ENCODE data around the gene TNKS2.

TNKS2 gene

DNA sequence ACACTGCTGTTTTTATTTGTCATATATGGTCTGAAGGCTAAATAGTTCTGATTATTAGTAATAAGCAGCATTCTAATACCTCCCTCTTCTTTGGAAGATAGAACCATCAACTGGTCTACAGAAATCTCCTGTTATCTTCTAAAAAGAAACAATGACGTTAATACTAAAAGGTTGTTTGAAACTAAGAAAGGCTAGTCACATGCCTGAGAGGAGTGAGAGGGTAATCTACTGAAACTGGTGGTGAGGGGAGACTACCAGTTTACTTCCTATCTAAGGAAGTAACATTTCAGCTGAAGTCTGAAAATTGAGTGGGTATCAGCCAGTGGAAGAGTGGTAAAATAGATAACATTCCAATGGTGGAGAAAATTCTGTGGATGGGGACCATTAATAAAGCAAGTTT, 62.7 kb downstream of the TNKS2 start:
- H2BK12ac ChIP-seq (ENCODE audit: low read length in 2 of 2): no peak overlapping the region
- no peak overlapping the region for H2BK15ac ChIP-seq (ENCODE audit: low read depth, poor library complexity, severe bottlenecking)
- WGBS: 100% methylated on average over 1 of the region's 1 CpG
- H2BK120ac ChIP-seq (ENCODE audit: low read depth, low read length): no peak overlapping the region
- H3K9me3 ChIP-seq (ENCODE audit: control insufficient read depth, low read length): no peaks in the 10 kb centered on the region
- H4K91ac ChIP-seq (ENCODE audit: low read length): no peak overlapping the region
- H3K4ac ChIP-seq (ENCODE audit: low read depth in 1 of 2, low read length in 2 of 2): no peak overlapping the region
- H4K8ac ChIP-seq (ENCODE audit: low read length): no peak overlapping the region
- H3K9ac ChIP-seq (ENCODE audit: low read length): no peak overlapping the region
- no peak overlapping the region for H3K23ac ChIP-seq (ENCODE audit: low read length in 2 of 2)
- H3K4me3 ChIP-seq (ENCODE audit: insufficient read depth in 1 of 2, low read depth in 1 of 2, low read length in 2 of 2): no peak overlapping the region
- no peak overlapping the region for H2AFZ ChIP-seq (ENCODE audit: low read depth, low read length)
- H3K36me3 ChIP-seq (ENCODE audit: control insufficient read depth in 1 of 2, insufficient read depth in 2 of 2, low read depth in 1 of 2, low read length in 2 of 2): peaks cover 0 to 94% of the 10 kb centered on the region in 2 experiments
- no peaks in the 10 kb centered on the region for H3K27me3 ChIP-seq (ENCODE audit: control insufficient read depth in 1 of 2, insufficient read depth in 1 of 2, low read length in 2 of 2)
- no peak overlapping the region for H3K18ac ChIP-seq (ENCODE audit: low read depth in 1 of 2, low read length in 2 of 2)
- no peak overlapping the region for H3K27ac ChIP-seq (ENCODE audit: low read length, poor library complexity, severe bottlenecking)
- no peak for DNase-seq
- H2AK5ac ChIP-seq (ENCODE audit: low read length, severe bottlenecking): no peak overlapping the region
- no peak overlapping the region for H3K14ac ChIP-seq (ENCODE audit: low read length in 2 of 2)
- no peaks in the 10 kb centered on the region for H3K4me1 ChIP-seq (ENCODE audit: control insufficient read depth, insufficient read depth, low read depth, low read length)
- no peak overlapping the region for H3K4me2 ChIP-seq (ENCODE audit: low read length, poor library complexity, severe bottlenecking)
- no peak overlapping the region for H2BK5ac ChIP-seq (ENCODE audit: low read depth, low read length, poor library complexity, severe bottlenecking)
- peaks cover 1% of the 10 kb centered on the region for H3K79me1 ChIP-seq (replicated peaks; ENCODE audit: low read length, poor library complexity, severe bottlenecking)

DNA sequence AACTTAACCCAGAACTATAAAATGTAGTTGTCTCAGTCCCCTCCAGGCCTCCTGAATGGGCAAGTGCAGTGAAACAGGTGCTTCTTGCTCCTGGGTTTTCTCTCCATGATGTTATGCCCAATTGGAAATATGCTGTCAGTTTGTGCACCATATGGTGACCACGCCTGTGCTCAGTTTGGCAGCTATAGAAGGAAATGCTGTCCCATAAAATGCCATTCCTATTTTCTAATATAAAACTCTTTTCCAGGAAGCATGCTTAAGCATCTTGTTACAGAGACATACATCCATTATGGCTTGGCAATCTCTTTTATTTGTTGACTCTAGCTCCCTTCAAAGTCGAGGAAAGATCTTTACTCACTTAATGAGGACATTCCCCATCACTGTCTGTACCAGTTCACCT, 65.9 kb downstream of the TNKS2 start:
- H2BK15ac ChIP-seq (ENCODE audit: low read depth, poor library complexity, severe bottlenecking): no peak overlapping the region
- H2BK5ac ChIP-seq (ENCODE audit: low read depth, low read length, poor library complexity, severe bottlenecking): no peak overlapping the region
- H3K36me3 ChIP-seq (ENCODE audit: control insufficient read depth in 1 of 2, insufficient read depth in 2 of 2, low read depth in 1 of 2, low read length in 2 of 2): peaks cover 0 to 71% of the 10 kb centered on the region in 2 experiments
- no peak overlapping the region for H4K8ac ChIP-seq (ENCODE audit: low read length)
- no peak overlapping the region for H2BK12ac ChIP-seq (ENCODE audit: low read length in 2 of 2)
- no peak overlapping the region for H3K18ac ChIP-seq (ENCODE audit: low read depth in 1 of 2, low read length in 2 of 2)
- no peaks in the 10 kb centered on the region for H3K9me3 ChIP-seq (ENCODE audit: control insufficient read depth, low read length)
- H3K14ac ChIP-seq (ENCODE audit: low read length in 2 of 2): no peak overlapping the region
- no peaks in the 10 kb centered on the region for H3K4me1 ChIP-seq (ENCODE audit: control insufficient read depth, insufficient read depth, low read depth, low read length)
- H3K9ac ChIP-seq (ENCODE audit: low read length): no peak overlapping the region
- no peak overlapping the region for H3K4me2 ChIP-seq (ENCODE audit: low read length, poor library complexity, severe bottlenecking)
- 64% methylated on average over 2 of the region's 2 CpGs for WGBS
- H3K27ac ChIP-seq (ENCODE audit: low read length, poor library complexity, severe bottlenecking): no peak overlapping the region
- no peaks in the 10 kb centered on the region for H3K79me1 ChIP-seq (replicated peaks; ENCODE audit: low read length, poor library complexity, severe bottlenecking)
- no peak overlapping the region for H4K91ac ChIP-seq (ENCODE audit: low read length)
- H2AFZ ChIP-seq (ENCODE audit: low read depth, low read length): no peak overlapping the region
- no peak overlapping the region for H3K4ac ChIP-seq (ENCODE audit: low read depth in 1 of 2, low read length in 2 of 2)
- no peak overlapping the region for H2BK120ac ChIP-seq (ENCODE audit: low read depth, low read length)
- no peaks in the 10 kb centered on the region for H3K27me3 ChIP-seq (ENCODE audit: control insufficient read depth in 1 of 2, insufficient read depth in 1 of 2, low read length in 2 of 2)
- DNase-seq: no peak
- H3K23ac ChIP-seq (ENCODE audit: low read length in 2 of 2): no peak overlapping the region
- H3K4me3 ChIP-seq (ENCODE audit: insufficient read depth in 1 of 2, low read depth in 1 of 2, low read length in 2 of 2): no peak overlapping the region
- no peak overlapping the region for H2AK5ac ChIP-seq (ENCODE audit: low read length, severe bottlenecking)

GRCh38 chr10:91864744-91865143, 66.5 kb downstream of the TNKS2 start:
- no peak overlapping the region for H2BK120ac ChIP-seq (ENCODE audit: low read depth, low read length)
- H2AFZ ChIP-seq (ENCODE audit: low read depth, low read length): no peak overlapping the region
- H3K23ac ChIP-seq (ENCODE audit: low read length in 2 of 2): no peak overlapping the region
- H3K4me1 ChIP-seq (ENCODE audit: control insufficient read depth, insufficient read depth, low read depth, low read length): no peaks in the 10 kb centered on the region
- no peak overlapping the region for H3K4me3 ChIP-seq (ENCODE audit: insufficient read depth in 1 of 2, low read depth in 1 of 2, low read length in 2 of 2)
- H3K4ac ChIP-seq (ENCODE audit: low read depth in 1 of 2, low read length in 2 of 2): no peak overlapping the region
- H2BK15ac ChIP-seq (ENCODE audit: low read depth, poor library complexity, severe bottlenecking): no peak overlapping the region
- H3K79me1 ChIP-seq (replicated peaks; ENCODE audit: low read length, poor library complexity, severe bottlenecking): no peaks in the 10 kb centered on the region
- WGBS: 81% methylated on average over 2 of the region's 2 CpGs
- no peak overlapping the region for H3K4me2 ChIP-seq (ENCODE audit: low read length, poor library complexity, severe bottlenecking)
- no peak overlapping the region for H3K14ac ChIP-seq (ENCODE audit: low read length in 2 of 2)
- no peak overlapping the region for H4K8ac ChIP-seq (ENCODE audit: low read length)
- no peak overlapping the region for H2AK5ac ChIP-seq (ENCODE audit: low read length, severe bottlenecking)
- H3K27me3 ChIP-seq (ENCODE audit: control insufficient read depth in 1 of 2, insufficient read depth in 1 of 2, low read length in 2 of 2): no peaks in the 10 kb centered on the region
- H3K27ac ChIP-seq (ENCODE audit: low read length, poor library complexity, severe bottlenecking): no peak overlapping the region
- H4K91ac ChIP-seq (ENCODE audit: low read length): no peak overlapping the region
- H3K9ac ChIP-seq (ENCODE audit: low read length): no peak overlapping the region
- no peaks in the 10 kb centered on the region for H3K9me3 ChIP-seq (ENCODE audit: control insufficient read depth, low read length)
- no peak overlapping the region for H2BK5ac ChIP-seq (ENCODE audit: low read depth, low read length, poor library complexity, severe bottlenecking)
- peaks cover 0 to 65% of the 10 kb centered on the region in 2 experiments for H3K36me3 ChIP-seq (ENCODE audit: control insufficient read depth in 1 of 2, insufficient read depth in 2 of 2, low read depth in 1 of 2, low read length in 2 of 2)
- H3K18ac ChIP-seq (ENCODE audit: low read depth in 1 of 2, low read length in 2 of 2): no peak overlapping the region
- H2BK12ac ChIP-seq (ENCODE audit: low read length in 2 of 2): no peak overlapping the region
- peak; percentile 65 for DNase-seq

DNA sequence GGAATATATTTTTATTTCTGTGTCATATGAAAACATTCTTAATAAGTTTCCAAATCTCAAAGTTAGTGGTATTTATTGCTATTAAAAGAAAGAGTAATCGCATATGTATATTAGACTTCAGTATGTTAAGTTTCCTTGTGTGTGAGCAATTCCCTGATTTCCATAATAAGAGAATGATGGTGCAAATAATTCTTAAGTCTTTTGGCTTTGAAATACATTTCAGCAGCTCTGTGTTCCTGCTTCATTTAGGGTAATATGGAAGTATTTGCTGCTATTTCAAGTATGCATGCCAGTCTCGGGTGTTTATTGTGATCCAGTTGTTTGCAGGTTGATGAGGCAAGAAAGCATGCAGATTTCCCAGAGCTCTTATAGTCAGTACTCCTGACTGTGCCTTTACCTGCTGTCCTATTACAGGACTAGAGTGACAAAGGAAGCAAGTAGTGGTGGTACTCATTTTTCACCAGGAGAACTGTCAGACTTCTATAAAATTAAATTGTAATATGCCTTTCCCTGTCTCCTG, 67.4 kb downstream of the TNKS2 start:
- no peak overlapping the region for H2BK120ac ChIP-seq (ENCODE audit: low read depth, low read length)
- no peak for DNase-seq
- H2BK15ac ChIP-seq (ENCODE audit: low read depth, poor library complexity, severe bottlenecking): no peak overlapping the region
- H2AK5ac ChIP-seq (ENCODE audit: low read length, severe bottlenecking): no peak overlapping the region
- H3K4me1 ChIP-seq (ENCODE audit: control insufficient read depth, insufficient read depth, low read depth, low read length): no peaks in the 10 kb centered on the region
- no peak overlapping the region for H2AFZ ChIP-seq (ENCODE audit: low read depth, low read length)
- H3K18ac ChIP-seq (ENCODE audit: low read depth in 1 of 2, low read length in 2 of 2): no peak overlapping the region
- H3K36me3 ChIP-seq (ENCODE audit: control insufficient read depth in 1 of 2, insufficient read depth in 2 of 2, low read depth in 1 of 2, low read length in 2 of 2): peaks cover 0 to 56% of the 10 kb centered on the region in 2 experiments
- H3K23ac ChIP-seq (ENCODE audit: low read length in 2 of 2): no peak overlapping the region
- no peak overlapping the region for H4K91ac ChIP-seq (ENCODE audit: low read length)
- H3K4me2 ChIP-seq (ENCODE audit: low read length, poor library complexity, severe bottlenecking): no peak overlapping the region
- H3K4me3 ChIP-seq (ENCODE audit: insufficient read depth in 1 of 2, low read depth in 1 of 2, low read length in 2 of 2): no peak overlapping the region
- H3K9ac ChIP-seq (ENCODE audit: low read length): no peak overlapping the region
- H2BK5ac ChIP-seq (ENCODE audit: low read depth, low read length, poor library complexity, severe bottlenecking): no peak overlapping the region
- H2BK12ac ChIP-seq (ENCODE audit: low read length in 2 of 2): no peak overlapping the region
- no peak overlapping the region for H3K14ac ChIP-seq (ENCODE audit: low read length in 2 of 2)
- H4K8ac ChIP-seq (ENCODE audit: low read length): no peak overlapping the region
- H3K27me3 ChIP-seq (ENCODE audit: control insufficient read depth in 1 of 2, insufficient read depth in 1 of 2, low read length in 2 of 2): no peaks in the 10 kb centered on the region
- no peak overlapping the region for H3K4ac ChIP-seq (ENCODE audit: low read depth in 1 of 2, low read length in 2 of 2)
- no peak overlapping the region for H3K27ac ChIP-seq (ENCODE audit: low read length, poor library complexity, severe bottlenecking)
- no peaks in the 10 kb centered on the region for H3K79me1 ChIP-seq (replicated peaks; ENCODE audit: low read length, poor library complexity, severe bottlenecking)
- WGBS: 92% methylated on average over 2 of the region's 2 CpGs
- no peaks in the 10 kb centered on the region for H3K9me3 ChIP-seq (ENCODE audit: control insufficient read depth, low read length)

Measured in mesenchymal stem cell (in vitro differentiated cells and primary cell).